PC-9 (cell line): ENCODE data around the gene EDEM1.

Source experiments
- CTCF ChIP-seq: fragments of 200-600 bp; sonication (generic); conservative IDR thresholded peaks from 2 replicates; pipeline ENCODE4 v1.6.1; 2017; ENCODE audit warnings: mixed run types, antibody characterized with exemption, mild to moderate bottlenecking, moderate library complexity
- EZH2 ChIP-seq: fragments of 200-600 bp; sonication (generic); IDR thresholded peaks from 2 replicates; pipeline ENCODE4 v1.8.0; 2017; ENCODE audit warnings: antibody characterized with exemption, low read depth

- TF ChIP-seq CTCF (no peak), EZH2 (no peak)
These were observed 6.8 kb downstream of the EDEM1 start for GRCh38 chr3:5194341-5194740.
